IPS DF 4.7 (cell line): ENCODE results near the gene MRNIP.

Experiments used
- DNase-seq: peaks from one replicate; pipeline ENCODE4 v3.0.0-alpha.2; 2013; ENCODE audit warnings: low spot score; ENCODE audit errors: extremely low read depth

MRNIP gene

DNA sequence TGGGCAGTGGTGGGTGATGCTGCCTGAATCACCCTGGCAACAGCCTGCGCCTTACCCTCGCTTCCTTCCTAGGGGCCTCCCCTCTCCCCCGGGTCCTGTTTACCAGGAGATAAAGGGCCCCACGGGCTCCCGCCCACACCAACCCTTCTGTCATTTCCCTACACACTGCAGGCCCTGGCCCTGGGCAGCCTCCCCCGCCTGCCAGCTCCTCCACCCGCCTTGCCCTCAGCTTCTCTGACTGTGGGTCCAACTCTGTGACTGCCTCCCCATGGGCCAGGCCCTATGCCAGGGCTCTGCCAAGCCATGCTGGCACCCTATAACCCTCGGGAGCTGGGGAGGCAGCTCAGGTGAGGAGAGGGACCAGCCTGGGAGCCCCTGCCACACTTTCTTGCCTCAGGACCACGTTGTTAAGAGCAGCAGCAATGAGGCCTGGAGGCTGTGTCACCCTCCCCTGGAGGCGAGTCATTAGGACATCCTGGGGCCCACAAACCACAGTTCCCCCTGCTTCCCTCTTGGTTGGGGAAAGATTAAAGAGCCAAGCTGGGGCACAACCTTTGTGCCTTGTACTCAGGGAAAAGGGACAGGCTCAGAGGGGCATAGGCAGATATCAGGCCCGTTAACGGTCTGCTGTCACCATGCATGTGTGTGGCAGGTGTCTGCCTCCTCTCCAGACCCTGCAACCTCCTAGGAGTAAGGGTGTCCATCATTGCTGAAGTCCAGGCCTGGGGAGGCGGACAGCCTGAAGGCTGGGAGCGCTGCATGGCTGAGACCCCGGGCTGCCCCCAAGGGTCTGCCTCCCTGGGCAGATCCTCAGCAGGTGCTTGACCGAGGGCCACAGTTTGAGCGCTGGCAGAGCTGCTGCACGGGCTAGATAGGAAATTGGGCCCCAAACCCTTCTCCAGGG lies 54.7 kb downstream of the MRNIP start:
- no peak for DNase-seq

GRCh38 chr5:179802950-179803562 lies 55.6 kb downstream of the MRNIP start:
- no peak for DNase-seq

GRCh38 chr5:179802207-179802883 lies 56.3 kb downstream of the MRNIP start:
- no peak for DNase-seq

DNA sequence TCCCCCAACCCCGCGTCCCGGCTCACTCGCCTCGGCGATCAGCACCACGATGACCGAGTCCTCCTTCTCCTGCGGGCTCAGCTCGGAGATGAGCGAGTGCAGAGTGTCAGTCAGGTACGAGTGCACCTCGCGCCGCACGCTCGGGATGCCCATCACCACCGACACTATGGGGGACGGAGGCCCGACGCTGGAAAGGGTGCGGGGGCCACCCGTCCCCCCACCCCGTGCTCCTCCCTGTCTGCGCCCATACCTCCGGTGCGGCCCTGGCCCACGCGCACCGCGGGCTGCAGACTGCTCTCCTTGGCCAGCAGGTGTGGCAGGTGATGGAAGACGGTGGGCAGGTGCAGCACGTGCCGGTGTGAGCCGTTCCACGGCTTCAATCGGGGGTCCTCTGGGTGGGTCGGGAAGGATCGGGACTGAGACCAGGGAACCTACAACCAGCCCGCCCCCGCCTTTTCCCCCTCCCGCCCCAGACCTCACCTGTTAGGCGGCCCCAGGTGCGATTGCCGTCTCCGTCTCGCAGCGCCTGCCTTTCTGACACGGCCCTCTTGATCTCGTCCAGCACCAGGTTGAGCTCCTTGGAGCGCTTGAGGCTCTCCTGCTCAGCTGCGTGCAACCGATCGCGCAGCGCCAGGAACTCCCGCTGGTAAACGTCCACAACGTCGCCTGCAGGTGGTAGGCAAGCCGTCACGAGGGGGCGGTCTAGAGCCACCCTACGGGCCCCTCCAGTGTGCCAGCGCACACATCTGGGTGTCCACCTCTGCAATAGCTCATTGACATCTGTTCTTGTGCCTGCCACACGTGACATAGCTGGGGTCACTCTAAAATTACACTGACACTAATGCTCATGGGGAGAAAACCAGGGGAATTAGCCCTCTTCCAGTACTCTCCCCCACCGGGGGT lies 57.1 kb downstream of the MRNIP start:
- DNase-seq = no peak

DNA sequence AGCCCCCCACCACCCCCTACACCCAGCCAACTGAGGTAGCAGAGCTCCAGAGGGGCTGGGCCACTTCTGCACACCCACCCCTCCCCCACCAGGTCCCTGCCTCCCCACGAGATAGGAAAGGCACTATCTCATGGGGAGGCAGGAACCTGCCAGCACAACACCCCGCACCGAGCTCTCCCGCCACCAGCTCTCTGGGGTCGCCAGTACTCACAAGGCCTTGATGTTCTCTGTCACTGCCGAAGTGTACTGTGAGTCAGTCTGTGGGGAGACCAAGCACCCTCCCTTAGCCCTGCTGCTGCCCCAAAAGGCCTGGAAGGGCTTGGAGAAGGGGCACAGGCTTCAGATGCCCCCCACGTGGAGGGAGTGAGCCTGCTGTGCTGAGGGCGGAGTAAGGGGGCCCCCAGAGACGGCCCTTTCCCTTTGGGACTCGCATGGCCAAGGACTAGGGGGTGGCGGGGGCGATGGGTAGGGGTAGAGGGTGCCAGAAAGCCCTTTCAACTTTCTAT lies 57.9 kb downstream of the MRNIP start:
- DNase-seq = no peak

DNA sequence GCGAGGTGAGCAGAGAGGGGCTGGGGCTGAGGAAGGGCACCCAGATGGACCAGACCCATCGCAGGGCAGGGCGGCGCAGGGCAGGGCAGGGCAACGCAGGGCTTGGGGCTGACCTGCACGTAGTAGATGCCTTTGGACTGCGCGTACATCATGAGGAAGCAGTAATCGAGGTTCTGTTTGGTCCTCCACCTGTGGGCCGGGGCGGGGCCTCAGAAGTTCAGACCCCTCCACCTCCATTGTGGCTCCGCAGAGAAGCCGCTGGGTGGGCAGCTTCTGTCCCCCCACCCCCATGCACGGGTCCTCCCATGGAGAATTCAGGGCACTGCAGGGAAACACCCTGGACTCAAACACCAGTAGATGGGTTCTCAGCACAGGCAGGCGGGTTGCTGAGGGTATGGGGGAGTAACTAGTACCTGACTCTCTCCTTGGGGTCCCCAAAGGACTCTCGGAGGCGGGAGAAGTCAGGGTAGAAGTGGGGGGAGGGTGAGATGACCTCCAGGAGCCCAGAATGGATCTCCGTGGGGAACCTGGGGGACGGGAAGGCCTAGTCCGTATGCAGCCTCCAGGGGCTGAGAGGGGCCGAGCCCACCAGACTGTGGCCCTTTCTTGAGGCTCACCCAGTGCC lies 58.4 kb downstream of the MRNIP start:
- DNase-seq = no peak

DNA sequence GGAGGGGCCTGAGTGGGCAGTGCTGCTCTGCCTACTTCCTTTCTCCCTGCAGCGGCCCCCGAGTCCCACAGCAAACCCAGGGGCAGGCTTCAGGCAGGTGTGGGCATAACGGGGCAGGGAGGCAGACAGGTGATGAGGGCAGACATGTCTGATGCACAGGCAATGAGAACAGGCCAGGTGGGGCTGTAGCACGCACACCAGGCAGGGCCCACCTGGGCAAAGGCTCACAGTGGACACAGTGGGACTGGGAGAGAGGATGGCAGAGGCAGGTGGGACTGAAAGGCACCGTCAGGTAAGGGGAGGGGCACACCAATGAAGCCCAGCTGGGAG lies 59.0 kb downstream of the MRNIP start:
- no peak for DNase-seq

DNA sequence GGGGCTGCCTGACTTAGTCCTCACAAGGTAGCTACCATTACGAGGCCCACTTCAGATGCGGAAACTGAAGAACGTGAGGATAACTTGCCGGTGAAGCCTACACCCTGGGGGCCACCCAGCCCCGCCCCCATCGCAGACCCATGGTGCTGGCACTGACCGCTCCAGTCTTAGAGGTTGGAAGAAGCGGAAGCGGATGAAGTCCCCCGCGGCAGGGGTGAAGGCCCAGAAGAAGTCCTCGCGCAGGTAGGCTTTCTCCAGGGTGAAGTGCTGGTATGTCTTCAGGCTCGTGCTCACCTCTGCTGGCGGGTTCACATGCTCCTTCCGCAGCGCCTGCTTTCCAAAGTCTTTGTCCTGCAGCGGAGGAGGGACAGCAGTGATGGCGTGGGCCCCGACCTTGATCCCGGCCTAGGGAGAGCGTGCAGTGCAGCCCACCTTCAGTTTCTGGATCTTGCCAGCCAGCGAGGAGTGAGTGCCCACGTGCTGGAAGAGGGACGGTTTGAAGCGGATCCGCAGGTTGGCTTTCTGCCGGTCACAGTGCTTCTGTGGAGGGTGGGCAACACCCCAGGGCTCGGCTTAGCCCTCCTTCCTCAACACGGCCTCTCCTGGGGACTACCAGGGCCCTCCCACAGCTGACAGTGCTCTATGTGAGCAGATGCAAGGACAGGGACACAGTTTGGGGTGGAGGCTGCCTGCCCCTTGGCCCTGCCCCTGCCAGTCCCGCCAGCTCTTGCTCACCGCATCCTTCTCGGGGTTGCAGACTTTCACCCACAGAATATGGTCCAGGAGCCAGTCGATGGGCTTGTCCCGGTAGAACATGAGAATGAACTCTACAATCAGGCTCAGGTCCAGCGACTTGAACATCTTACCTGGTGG lies 59.6 kb downstream of the MRNIP start:
- no peak for DNase-seq

DNA sequence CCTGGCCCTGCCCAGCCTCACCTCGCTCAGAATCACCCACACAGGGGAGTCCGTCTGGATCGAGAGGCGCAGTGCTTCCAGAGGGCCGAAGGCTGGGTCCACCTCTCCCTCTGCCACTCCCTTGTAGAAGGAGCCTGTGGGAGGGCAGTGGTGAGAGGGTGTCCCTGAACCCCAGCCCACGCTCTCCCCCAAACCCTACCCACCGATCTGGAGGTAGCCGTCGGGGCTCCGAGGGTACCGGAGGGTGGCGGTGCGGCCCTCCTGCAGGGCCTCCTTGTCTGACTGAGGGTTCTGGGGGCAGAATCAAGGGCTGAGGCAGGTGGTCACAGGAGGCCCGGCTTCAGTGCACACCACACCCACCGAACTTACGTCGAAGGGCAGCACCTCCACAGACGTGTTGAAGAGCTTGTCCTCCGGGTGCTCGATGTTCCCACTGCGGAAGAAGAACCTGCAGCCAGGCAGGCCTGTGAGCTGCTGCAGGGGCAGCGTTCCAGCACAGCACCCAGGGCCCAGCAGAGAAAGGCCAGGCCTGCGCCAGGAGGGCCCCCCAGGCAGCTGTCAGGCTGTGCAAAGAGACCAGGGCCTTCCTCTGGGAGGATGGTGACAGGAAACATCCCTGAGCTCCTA lies 60.4 kb downstream of the MRNIP start:
- DNase-seq = no peak

DNA sequence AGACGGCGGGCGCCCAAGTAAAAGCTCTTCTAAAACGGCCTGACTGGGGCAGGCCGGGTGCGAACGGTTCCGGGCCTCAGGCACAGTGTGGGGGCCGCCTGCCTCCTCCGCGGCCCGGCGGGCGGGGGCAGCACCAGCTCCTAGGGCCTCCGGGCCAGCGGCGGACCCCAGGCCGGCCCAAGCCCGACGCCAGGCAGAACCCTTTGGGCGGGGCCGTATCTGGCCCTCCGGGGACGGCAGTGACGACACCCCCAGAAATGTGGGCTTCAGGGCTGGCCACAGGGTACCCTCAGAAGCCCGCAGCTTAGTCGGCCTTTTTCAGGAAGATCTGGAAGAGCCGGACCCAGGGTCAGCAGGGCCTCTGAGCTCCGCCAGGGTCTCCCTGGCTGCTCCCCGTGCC lies 60.9 kb downstream of the MRNIP start:
- no peak for DNase-seq

- DNase-seq = no peak
These were observed 61.6 kb downstream of the MRNIP start for GRCh38 chr5:179796877-179797608.

DNA sequence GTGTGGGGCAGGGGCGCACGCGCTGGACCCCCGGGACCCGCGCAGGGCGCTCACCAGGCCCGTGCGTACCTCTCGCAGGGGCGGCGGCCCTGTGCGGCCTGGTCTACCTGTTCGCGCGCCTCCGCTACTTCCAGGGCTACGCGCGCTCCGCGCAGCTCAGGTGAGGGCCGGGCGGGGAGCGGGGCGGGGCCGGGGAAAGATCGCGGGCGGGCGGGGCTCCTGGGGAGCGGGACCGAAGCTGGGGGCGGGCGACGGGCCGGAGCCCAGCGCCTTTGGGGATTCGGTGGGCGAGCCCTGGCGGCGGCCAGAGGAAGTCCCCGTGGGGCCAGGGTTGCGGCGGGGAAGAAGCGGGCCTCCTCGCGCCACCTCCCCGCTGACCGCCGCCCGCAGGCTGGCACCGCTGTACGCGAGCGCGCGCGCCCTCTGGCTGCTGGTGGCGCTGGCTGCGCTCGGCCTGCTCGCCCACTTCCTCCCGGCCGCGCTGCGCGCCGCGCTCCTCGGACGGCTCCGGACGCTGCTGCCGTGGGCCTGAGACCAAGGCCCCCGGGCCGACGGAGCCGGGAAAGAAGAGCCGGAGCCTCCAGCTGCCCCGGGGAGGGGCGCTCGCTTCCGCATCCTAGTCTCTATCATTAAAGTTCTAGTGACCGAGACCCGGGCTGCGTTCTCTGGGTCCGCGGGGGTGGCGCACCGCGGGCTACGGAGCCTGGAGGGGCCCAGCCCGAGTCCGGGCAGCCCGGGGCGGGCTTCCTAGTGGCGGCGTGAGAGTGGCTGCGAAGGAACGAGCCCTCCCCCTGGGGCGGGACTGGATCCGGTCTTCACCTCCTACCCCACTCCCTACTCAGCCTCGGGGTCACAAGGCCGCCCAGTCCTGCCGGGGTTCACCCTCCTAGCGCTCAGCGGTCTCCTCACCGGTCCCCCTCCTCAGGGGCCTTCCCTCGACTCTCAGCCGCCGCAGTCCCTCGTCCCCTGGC lies 62.5 kb downstream of the MRNIP start:
- DNase-seq = no peak

GRCh38 chr5:179795049-179795862 lies 63.4 kb downstream of the MRNIP start:
- DNase-seq = no peak

DNA sequence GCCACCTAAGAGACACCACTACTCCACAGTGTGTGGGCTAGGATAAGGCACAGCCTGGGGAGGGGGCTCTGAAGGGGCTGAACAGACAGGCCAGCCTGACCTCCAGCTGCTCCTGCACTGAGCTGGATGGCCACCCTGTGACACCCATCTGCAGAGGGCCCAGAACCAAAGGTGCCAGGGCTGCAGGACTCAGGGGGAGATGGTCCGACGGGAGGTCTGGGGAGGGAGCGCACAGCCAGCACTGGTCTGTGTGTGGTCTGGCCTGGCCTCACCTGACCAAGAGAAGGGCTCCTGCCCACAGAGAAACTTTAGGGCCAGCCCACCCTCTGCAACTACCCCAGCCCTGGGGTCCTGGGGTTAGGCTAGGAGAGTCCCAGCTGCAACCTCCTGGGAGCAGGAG lies 64.0 kb downstream of the MRNIP start:
- no peak for DNase-seq

- no peak for DNase-seq
These were observed 64.4 kb downstream of the MRNIP start for GRCh38 chr5:179794171-179794570.

- no peak for DNase-seq
These were observed 65.0 kb downstream of the MRNIP start, which contains the start of gene LTC4S for GRCh38 chr5:179793468-179794139. Gene LTC4S, plus strand, starts transcription at chr5:179793986. Its CDS starts 95 bp downstream, at chr5:179794081.
